Activated CD4-positive, alpha-beta T cell treated with anti-CD3 and anti-CD28 coated beads, Interleukin-2, amount 10 ng/mL, durations not matched to agents 24 days and 14 days (primary cell): Measurements from ENCODE around the gene NRF1. TPM values are rescaled to one million over a fixed set of nuclear protein-coding genes. Genes with fewer than 3 reads are reported as not detected.

ENCODE experiments used
- DNase-seq: peaks from one replicate; pipeline ENCODE4 v3.0.0; 2022
- H3K27ac Mint-ChIP-seq: one replicate; pipeline ENCODE4 v1.8.0; 2022; ENCODE audit warnings: mild to moderate bottlenecking, mixed read lengths
- H3K27me3 Mint-ChIP-seq: one replicate; pipeline ENCODE4 v1.8.0; 2022; ENCODE audit warnings: mixed read lengths
- H3K36me3 Mint-ChIP-seq: one replicate; pipeline ENCODE4 v1.8.0; 2022; ENCODE audit warnings: low read depth, mild to moderate bottlenecking, mixed read lengths
- H3K4me1 Mint-ChIP-seq: one replicate; pipeline ENCODE4 v1.8.0; 2021; ENCODE audit warnings: mixed read lengths
- H3K4me3 Mint-ChIP-seq: one replicate; pipeline ENCODE4 v1.8.0; 2022; ENCODE audit warnings: mild to moderate bottlenecking, moderate library complexity, mixed read lengths
- H3K9me3 Mint-ChIP-seq: one replicate; pipeline ENCODE4 v1.8.0; 2021; ENCODE audit warnings: mixed read lengths
- intact Hi-C: fragments of 100-400 bp; cut with micrococcal nuclease; formaldehyde crosslinking; loops from one replicate; pipeline ENCODE4 v1.15.1; 2023
- total RNA-seq: library from RNA; stranded (reverse); gene quantifications from 2 replicates; pipeline ENCODE4 v1.2.3, GENCODE V29; 2022

The NRF1 gene
- total RNA-seq, 1 donor from 2014 or later: 22.3 TPM

DNA sequence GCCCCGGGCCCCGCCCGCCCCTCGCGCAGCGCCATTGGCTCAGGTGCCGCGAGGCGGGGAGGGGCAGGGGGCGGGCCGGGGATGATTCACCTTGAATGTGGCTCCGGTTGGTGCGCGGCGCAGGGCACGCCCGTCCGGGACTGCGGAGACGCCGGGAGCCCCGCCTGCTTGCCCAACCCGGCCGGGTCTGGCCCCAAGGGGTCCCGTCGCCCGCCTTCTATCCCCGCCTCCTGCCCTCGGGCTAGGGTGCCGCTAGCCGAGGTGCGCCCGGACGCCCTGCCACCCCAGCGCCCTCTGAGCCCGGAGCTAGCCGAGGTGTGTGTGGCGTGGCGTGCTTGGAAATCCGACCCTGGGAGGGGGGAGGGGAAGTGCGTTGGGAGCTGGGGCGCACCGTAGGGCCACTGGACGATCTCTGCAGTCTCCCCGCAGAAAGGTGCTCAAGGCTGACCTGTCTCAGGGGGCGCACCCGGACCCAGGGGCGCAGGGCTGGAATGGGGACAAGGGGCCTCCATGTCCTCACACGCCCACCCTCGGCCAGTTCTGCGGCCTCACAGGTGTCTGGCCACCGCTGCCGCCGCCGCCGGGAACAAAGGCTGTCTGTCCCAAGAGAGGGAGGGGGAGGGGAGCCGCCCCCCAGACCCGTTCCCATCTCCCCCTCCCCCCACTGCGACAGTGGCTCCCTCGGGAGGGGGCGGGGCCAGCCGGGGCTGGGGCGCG, 168.9 kb downstream of the NRF1 start:
- Mint-ChIP-seq H3K36me3 (no peaks in the 10 kb centered on the region), H3K27me3 (peaks cover 60% of the 10 kb centered on the region), H3K27ac (no peak overlapping the region), H3K9me3 (no peaks in the 10 kb centered on the region), H3K4me1 (peaks cover 28% of the 10 kb centered on the region), H3K4me3 (peak overlapping the region; percentile 64)
- peak; percentile 87 for DNase-seq
- intact Hi-C loops: loop anchor here (5.0 kb wide), 3 partner anchors 52 to 957 kb away; partner anchors contain the start of gene MEST

DNA sequence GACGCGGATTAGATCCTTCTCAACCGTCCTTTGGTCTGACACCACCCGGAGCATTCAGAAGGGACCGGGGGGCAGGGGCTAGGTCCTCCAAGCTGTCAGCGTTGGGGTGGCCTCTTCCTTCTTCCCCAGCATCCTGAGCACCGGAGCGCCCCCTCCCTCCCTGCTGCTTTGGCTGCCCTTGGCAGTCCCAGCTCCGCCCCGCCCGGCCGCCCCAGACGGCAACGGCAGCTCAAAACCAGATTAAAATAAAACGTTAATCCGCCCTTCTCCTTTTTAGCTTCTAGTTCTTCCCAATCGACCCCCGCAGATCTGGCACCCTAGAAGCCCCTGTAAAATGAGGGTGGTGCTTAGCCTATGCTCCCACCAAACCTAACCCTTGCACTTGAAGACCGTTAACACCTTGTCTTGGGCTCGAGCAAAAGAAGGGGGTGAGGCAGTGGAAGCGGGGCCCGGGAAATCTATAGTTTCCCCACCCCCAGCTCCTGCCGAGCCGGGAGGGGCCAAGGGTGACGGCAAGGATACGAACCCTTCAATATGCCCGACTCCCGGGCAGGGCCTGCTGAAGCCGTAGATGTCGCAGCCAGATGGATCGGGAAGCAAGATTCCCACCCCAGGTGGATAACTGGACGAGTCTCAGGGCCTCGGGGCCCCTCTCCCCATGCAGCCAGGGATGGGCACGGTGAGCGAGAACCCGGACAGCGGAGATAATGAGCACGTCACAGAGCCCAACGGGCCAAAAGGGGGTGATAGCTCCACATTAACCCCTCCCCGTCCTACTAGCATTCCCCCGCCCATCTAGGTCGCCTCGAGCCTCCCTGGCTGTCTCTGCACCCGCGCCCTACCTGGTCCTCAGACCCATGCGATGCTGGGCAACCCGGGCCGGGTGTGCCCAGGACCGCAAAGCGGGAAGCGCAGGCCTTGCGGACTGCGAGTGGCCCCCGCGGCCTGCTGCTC, 169.7 kb downstream of the NRF1 start:
- DNase-seq: peak; percentile 73
- Mint-ChIP-seq H3K9me3 (no peaks in the 10 kb centered on the region), H3K27me3 (peaks cover 63% of the 10 kb centered on the region), H3K27ac (peak overlapping the region; percentile 16), H3K36me3 (no peaks in the 10 kb centered on the region), H3K4me3 (peak overlapping the region; percentile 73), H3K4me1 (peaks cover 36% of the 10 kb centered on the region)
- intact Hi-C loops: loop anchor here (5.0 kb wide), 3 partner anchors 51 to 956 kb away; partner anchors contain the start of gene MEST

DNA sequence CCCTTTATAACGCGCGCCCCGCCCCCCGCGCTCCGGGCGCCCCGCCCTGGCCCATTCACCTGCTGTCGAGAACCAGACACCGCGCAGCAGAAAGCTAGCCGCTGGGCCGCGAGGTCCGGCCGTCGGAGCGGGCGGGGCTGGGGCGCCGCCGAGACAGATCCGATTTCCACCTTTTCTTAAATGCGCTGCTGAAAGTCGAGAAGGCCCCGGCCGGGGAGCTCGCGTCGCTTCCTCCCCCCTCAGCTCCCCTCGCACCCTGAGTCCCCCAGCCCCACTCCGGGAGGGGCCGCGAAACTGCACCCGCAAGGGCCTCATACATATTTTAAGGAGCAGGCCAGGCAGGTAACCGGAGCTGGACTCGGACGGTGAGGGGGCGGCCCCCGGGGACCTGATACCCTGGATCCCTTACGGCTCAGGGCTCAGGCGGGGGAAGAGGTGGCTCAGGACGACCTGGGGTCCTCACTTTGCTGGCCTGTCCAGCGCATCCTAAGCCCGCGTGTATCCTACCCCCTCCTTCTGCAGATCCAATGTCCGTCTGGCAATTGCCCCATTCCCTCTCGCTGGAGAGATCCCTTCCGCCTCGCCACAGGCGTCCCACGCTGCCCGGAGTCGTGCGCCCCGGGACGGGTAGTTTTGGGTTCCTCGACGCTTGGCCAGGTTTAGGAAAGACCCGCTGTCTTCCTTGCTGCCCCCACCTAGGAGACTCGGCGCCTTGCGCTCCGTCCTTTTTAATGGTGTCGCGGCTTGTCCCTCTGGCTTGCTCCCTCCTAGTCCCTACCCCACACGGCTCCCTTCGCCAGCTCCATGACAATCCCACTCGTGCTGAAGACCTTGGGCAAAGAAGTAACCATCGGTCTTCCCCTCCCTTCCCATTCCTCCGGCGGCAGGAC, 170.7 kb downstream of the NRF1 start:
- no peaks in the 10 kb centered on the region for H3K36me3 Mint-ChIP-seq
- no peaks in the 10 kb centered on the region for H3K9me3 Mint-ChIP-seq
- intact Hi-C loops: loop anchor here (5.0 kb wide), 3 partner anchors 50 to 955 kb away; partner anchors contain the start of gene MEST
- peaks cover 68% of the 10 kb centered on the region for H3K27me3 Mint-ChIP-seq
- peak overlapping the region; percentile 34 for H3K27ac Mint-ChIP-seq
- peaks cover 35% of the 10 kb centered on the region for H3K4me1 Mint-ChIP-seq
- no peak for DNase-seq
- peak overlapping the region; percentile 73 for H3K4me3 Mint-ChIP-seq

DNA sequence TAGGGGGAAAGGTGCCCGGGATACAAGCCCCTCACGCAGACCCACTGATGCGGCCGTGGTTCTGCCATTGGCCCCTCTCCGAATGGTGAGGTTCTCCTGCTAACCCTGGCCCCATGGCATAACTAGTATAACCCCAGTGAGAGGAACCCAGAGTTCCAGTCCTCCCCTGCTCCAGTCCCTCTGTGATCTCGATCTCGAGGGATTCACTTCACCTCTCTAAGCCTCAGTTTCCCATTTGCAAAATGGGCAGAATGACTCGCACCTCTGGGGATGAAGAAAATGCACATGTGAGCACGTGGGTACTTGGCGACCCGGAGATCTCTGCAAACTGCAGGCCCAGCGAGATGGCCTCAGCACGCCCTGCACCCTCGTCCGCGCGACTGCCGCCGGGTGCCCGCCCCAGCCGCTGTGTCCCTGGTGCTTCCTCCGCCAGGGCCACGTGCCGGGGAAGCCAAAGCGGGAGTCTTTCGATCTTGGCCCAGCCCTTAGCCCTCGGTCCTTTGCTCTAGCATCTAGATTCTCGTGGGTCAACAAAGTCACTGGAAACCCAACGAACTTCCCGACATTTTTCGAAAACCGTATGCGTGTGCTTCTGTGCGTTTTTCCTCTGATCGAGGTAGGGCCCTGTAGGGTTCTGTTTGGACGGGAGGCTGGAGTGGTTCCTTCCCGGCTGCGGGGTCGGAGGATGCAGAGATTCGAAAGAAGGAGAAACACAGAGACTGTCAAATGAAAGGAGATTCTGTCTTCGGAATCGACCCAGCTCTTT, 171.5 kb downstream of the NRF1 start:
- Mint-ChIP-seq H3K27me3 (peaks cover 68% of the 10 kb centered on the region), H3K4me1 (peaks cover 32% of the 10 kb centered on the region), H3K36me3 (no peaks in the 10 kb centered on the region), H3K4me3 (peak overlapping the region; percentile 43), H3K9me3 (no peaks in the 10 kb centered on the region), H3K27ac (peak overlapping the region; percentile 70)
- intact Hi-C loops: loop anchor here (5.0 kb wide), 3 partner anchors 49 to 954 kb away; partner anchors contain the start of gene MEST
- DNase-seq: peak; percentile 70

DNA sequence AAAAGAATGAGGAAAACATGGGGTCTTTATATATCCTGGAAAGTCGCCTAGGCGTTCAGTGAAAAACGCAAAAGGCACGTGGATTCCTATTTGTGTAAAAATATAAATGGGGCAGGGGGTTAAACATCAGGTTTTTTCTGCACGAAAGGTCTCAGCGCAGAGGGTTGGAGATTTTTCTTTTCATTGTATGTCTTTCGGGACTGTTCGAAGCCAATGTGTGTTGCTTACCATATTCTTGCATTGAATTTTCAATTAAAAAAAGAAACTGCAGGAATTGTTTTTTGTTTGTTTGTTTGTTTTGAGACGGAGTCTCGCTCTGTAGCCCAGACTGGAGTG, 172.0 kb downstream of the NRF1 start:
- DNase-seq: no peak
- Mint-ChIP-seq H3K27ac (no peak overlapping the region), H3K4me1 (peaks cover 32% of the 10 kb centered on the region), H3K36me3 (no peaks in the 10 kb centered on the region), H3K9me3 (no peaks in the 10 kb centered on the region), H3K27me3 (peaks cover 62% of the 10 kb centered on the region), H3K4me3 (peak overlapping the region; percentile 34)
- intact Hi-C loops: loop anchor here (5.0 kb wide), 3 partner anchors 49 to 954 kb away; partner anchors contain the start of gene MEST

DNA sequence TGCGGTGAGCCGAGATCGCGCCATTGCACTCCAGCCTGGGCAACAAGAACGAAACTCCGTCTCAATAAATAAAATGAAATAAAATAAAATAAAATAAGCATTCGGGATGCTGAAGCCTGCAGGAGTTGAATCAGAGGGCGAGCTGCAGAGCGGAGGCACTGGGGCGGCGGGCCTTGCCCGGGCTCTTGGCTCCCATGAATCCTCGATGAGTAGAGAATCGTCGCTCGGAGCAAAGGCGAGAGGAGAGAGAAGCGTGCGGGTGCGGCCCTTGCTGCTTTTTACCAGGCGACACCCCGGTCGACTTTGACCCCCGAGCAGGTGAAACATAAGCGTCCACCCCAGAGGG, 172.9 kb downstream of the NRF1 start:
- H3K4me1 Mint-ChIP-seq: peaks cover 30% of the 10 kb centered on the region
- no peak for DNase-seq
- intact Hi-C loops: loop anchor here (5.0 kb wide), 3 partner anchors 48 to 953 kb away; partner anchors contain the start of gene MEST
- no peak overlapping the region for H3K27ac Mint-ChIP-seq
- H3K27me3 Mint-ChIP-seq: peaks cover 66% of the 10 kb centered on the region
- no peak overlapping the region for H3K4me3 Mint-ChIP-seq
- H3K36me3 Mint-ChIP-seq: no peaks in the 10 kb centered on the region
- no peaks in the 10 kb centered on the region for H3K9me3 Mint-ChIP-seq

DNA sequence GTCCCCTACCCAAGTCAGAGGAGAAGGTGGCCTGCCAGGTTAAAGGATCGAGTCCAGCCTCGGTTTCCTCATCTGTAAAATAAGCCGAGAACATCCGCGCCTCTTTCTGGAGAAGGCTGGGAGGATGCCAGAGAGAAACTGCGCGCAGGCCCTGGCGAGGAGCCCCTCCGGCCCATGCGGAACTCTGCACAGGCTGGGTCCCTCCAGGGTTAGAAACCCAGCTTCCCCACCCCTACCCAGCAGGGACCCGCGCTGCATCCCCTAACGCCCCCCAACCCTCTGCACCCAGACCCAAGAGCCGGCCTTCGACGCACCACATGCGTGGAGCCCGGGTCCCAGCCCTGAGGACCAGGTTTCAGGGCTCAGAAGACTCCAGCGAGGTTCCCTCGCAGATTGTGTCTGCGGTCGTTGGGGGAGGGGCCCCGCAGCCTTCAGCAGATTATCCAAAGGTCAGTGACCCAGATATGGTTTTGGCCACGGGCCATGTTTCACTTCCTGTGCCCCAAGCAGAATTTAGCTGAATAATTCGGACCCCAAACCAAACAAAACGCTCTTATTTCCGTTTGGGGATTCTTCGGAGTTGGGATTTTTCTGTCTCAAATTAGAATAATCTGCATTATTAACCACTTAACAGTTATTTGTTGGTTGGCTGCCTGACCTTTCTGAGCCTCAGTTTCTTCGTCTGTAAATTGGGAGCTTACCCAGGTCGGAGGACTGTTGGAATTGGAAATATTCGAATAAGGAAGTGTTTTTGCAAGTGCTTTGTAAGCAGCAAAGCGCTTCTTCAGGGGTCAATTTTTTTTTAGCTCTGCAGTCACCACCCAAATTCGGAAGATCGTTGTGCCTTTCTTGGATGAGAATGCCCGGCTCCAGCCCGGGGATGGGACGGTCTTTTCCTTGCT, 173.5 kb downstream of the NRF1 start:
- no peaks in the 10 kb centered on the region for H3K36me3 Mint-ChIP-seq
- DNase-seq: no peak
- H3K27me3 Mint-ChIP-seq: peaks cover 71% of the 10 kb centered on the region
- no peak overlapping the region for H3K27ac Mint-ChIP-seq
- intact Hi-C loops: loop anchor here (5.0 kb wide), 3 partner anchors 47 to 952 kb away; partner anchors contain the start of gene MEST
- peak overlapping the region; percentile 21 for H3K4me3 Mint-ChIP-seq
- peaks cover 30% of the 10 kb centered on the region for H3K4me1 Mint-ChIP-seq
- H3K9me3 Mint-ChIP-seq: no peaks in the 10 kb centered on the region

DNA sequence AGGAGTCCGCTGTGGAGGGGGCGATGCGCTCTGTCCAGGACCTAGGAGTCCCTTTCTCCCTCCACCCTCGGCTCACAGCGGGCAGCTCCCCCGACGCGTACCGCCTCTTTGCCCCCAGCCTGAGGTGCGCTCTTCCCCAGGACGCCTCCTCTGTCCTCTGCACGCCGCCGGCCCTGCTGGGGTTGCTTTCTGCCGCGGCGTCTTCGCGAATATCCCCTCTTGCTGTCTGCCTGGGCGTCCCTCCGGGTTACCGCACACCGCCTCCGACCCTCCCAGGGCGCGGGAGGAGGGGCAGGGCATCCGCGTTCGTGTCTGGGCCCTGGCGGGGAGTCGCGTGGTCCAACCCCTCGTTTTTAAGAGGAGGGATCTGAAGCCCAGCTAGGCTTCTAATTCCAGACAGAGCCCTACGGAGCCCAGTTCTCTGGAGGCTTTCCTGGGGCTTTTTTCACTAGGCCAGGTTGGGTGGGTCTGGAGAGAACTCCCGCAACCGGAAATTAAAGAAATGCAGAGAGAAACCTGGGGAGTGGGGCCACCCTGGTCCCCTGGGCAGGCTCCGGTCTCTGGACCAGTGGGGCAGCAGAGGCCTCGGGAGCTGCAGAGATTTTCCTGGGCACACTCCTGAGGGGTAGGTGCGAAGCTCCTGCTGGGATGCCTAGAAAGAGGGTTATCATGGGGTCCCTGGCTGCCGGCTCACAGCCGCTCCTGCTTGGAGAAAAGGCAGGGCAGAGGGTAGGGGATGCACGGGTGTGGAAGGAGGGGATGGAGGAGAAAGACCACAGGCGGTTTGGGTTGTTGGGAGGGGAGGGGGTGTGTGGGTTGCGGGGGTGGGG, 174.4 kb downstream of the NRF1 start:
- no peaks in the 10 kb centered on the region for H3K36me3 Mint-ChIP-seq
- H3K9me3 Mint-ChIP-seq: no peaks in the 10 kb centered on the region
- peak overlapping the region; percentile 21 for H3K4me3 Mint-ChIP-seq
- intact Hi-C loops: no loop called here
- peaks cover 71% of the 10 kb centered on the region for H3K27me3 Mint-ChIP-seq
- peak overlapping the region; percentile 28 for H3K27ac Mint-ChIP-seq
- H3K4me1 Mint-ChIP-seq: peaks cover 30% of the 10 kb centered on the region
- DNase-seq: no peak

DNA sequence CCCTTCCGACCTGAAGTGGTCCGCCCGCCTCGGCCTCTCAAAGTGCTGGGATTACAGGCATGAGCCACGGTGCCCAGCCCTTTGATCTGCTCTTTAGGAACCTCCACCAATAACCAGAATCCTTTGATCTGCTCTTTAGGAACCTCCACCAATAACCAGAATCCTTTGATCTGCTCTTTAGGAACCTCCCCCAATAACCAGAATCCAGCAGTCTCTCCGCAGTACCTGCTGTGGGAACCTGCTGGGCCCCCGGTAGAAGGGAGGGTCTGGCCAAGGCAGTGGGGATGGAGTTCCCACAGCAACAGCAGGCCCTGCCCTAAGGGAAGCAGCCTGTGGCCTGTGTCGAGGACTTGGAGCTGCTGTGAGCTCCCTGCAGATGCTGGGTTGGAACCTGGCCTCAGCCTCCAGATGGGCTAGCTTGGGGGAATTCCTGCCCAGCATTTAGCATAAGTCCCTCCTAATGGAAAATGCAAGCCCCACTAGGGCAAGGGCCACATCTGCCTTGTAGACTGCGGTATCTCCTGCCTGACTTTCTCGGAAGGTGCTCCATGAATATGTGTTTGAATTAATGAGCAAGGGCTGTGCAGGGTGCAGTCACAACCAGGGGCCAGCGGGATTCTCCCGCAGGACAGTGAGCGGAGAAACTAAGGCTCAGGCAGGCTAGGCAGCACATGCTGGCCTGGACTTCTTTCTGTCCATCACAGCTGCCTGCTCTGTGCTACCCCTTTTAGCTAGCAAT, 175.5 kb downstream of the NRF1 start:
- Mint-ChIP-seq H3K4me3 (no peak overlapping the region), H3K27ac (no peak overlapping the region), H3K27me3 (peaks cover 69% of the 10 kb centered on the region), H3K4me1 (peaks cover 24% of the 10 kb centered on the region), H3K9me3 (no peaks in the 10 kb centered on the region), H3K36me3 (no peaks in the 10 kb centered on the region)
- no peak for DNase-seq
- intact Hi-C loops: no loop called here

DNA sequence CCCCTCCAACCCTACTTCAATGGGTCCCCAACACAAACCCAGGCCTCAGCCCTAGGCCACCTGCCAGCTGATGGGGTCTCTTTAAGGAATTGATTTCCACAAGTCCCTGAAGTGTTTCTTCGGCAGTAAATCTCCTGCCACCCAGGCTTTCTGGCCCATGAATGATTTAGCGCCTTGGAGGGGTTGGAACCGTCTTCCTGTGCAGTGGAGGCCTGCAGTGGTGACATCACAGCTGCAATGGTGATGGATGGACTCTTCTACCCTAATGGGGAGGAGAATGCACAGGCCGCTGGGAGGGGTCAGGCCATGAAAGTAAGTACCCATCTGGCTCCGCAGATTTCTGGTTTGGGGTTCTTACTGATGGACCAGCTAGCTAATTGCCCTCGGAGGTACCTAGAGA, 177.5 kb downstream of the NRF1 start:
- Mint-ChIP-seq H3K9me3 (no peaks in the 10 kb centered on the region), H3K27me3 (peaks cover 52% of the 10 kb centered on the region), H3K36me3 (no peaks in the 10 kb centered on the region), H3K4me1 (peaks cover 10% of the 10 kb centered on the region), H3K27ac (no peak overlapping the region), H3K4me3 (no peak overlapping the region)
- DNase-seq: no peak
- intact Hi-C loops: no loop called here

DNA sequence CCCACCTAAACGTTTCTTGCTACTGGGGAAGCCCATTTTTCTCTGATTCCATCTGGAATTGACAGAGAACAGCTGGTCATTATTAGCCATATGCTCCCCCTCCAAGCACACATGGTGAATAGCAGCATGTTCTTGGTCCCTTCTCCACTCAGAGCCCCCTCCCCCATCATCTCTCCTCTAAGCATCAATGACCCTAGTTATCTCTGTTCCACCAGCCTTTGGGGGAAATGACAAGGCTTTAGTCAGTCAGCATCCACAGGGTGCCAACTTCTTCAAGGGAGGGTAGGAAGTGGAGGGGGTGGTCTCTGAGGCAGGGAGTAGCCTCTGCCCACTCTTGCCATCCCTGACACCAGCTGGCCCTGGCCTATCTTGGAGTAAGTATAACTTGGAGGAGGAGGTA, 178.1 kb downstream of the NRF1 start:
- Mint-ChIP-seq H3K27me3 (peaks cover 50% of the 10 kb centered on the region), H3K36me3 (no peaks in the 10 kb centered on the region)

More for the DNA sequence above, 178.1 kb downstream of the NRF1 start:
- Mint-ChIP-seq H3K27ac (no peak overlapping the region), H3K9me3 (no peaks in the 10 kb centered on the region), H3K4me3 (no peak overlapping the region), H3K4me1 (peaks cover 10% of the 10 kb centered on the region)
- intact Hi-C loops: no loop called here
- no peak for DNase-seq
